IgD-negative memory B cell (primary cell): Measurements from ENCODE around the gene TMEM131L. TPM values are rescaled to one million over a fixed set of nuclear protein-coding genes. Genes with fewer than 3 reads are reported as not detected.
"Not testable (repeated sequence)": the region's sequence is repeated elsewhere in the genome, so short reads cannot be mapped to it uniquely, and the experiment has no call there.

ENCODE experiments used
- H3K27ac Mint-ChIP-seq, 3 donors: one replicate each; pipeline ENCODE4 v1.8.0; 2020 to 2022; ENCODE audit warnings: mild to moderate bottlenecking in 3 of 3, mixed read lengths in 3 of 3, moderate library complexity in 1 of 3
- H3K27me3 Mint-ChIP-seq: one replicate; pipeline ENCODE4 v1.8.0; 2021; ENCODE audit warnings: mixed read lengths
- H3K36me3 Mint-ChIP-seq: one replicate; pipeline ENCODE4 v1.8.0; 2020; ENCODE audit warnings: mild to moderate bottlenecking, mixed read lengths
- H3K4me1 Mint-ChIP-seq, 3 donors: one replicate each; pipeline ENCODE4 v1.8.0; 2020 to 2022; ENCODE audit warnings: mixed read lengths in 3 of 3, mild to moderate bottlenecking in 1 of 3
- H3K4me3 Mint-ChIP-seq, 4 donors: one replicate each; pipeline ENCODE4 v1.8.0; 2020 to 2022; ENCODE audit warnings: mild to moderate bottlenecking in 4 of 4, mixed read lengths in 4 of 4, moderate library complexity in 3 of 4
- H3K9me3 Mint-ChIP-seq, 3 donors: one replicate each; pipeline ENCODE4 v1.8.0; 2020 to 2021; ENCODE audit warnings: mixed read lengths in 3 of 3, mild to moderate bottlenecking in 1 of 3
- polyA plus RNA-seq: library from polyadenylated mRNA; unstranded; fragments of 300-500 nt; fragmentation: Illumina TruSeq; gene quantifications from one replicate; pipeline ENCODE4 v1.2.3, GENCODE V29; 2021

Gene TMEM131L
- polyA plus RNA-seq, 1 donor from 2014 or later = 48.4 TPM

DNA sequence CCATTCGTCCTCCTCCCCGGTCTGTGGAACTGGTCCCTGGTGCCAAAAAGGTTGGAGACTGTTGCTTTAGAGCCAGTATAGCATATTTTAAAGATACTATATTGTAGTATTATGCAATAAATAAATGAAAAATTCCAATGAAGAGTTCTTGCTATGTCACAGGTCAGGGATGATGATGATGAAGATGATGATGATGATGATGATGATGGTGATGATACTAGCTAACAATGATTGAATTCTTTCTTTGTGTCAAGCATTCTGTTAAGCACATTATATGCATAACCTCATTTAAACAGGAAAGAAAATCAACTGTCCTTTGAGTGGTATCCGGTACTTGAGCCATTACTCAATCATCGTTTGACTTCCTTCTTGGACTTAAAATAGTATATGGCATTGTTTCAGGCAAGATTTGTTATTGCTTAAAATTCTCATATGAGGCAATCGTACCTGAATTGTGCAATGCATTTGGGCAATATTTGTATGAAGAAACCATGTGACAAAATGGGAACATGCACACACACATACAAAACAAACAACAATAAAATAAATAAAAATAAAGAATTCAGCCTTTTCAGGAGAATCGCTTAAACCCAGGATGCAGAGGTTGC is 195.2 kb downstream of the TMEM131L start:
- H3K4me1 Mint-ChIP-seq = no peaks in the 10 kb centered on the region
- H3K27ac Mint-ChIP-seq = no peak overlapping the region
- no peaks in the 10 kb centered on the region for H3K27me3 Mint-ChIP-seq
- H3K9me3 Mint-ChIP-seq = peaks cover 0 to 8% (median 4%) of the 10 kb centered on the region in 3 donors
- H3K36me3 Mint-ChIP-seq = peaks cover 3% of the 10 kb centered on the region
- H3K4me3 Mint-ChIP-seq = no peak overlapping the region

GRCh38 chr4:153661908-153662307 is 195.7 kb downstream of the TMEM131L start:
- Mint-ChIP-seq H3K4me3 (no peak overlapping the region), H3K9me3 (peaks cover 0 to 8% (median 4%) of the 10 kb centered on the region in 3 donors), H3K27me3 (no peaks in the 10 kb centered on the region), H3K27ac (no peak overlapping the region), H3K36me3 (peaks cover 3% of the 10 kb centered on the region), H3K4me1 (no peaks in the 10 kb centered on the region)

GRCh38 chr4:153663667-153664066 is 197.5 kb downstream of the TMEM131L start:
- Mint-ChIP-seq H3K4me1 (no peaks in the 10 kb centered on the region), H3K27ac (no peak overlapping the region), H3K9me3 (peaks cover 0 to 8% (median 7%) of the 10 kb centered on the region in 3 donors), H3K4me3 (no peak overlapping the region), H3K27me3 (peaks cover 2% of the 10 kb centered on the region), H3K36me3 (peaks cover 3% of the 10 kb centered on the region)

- H3K27me3 Mint-ChIP-seq = peaks cover 10% of the 10 kb centered on the region
- not testable (repeated sequence) for H3K36me3 Mint-ChIP-seq, H3K9me3 Mint-ChIP-seq, H3K4me3 Mint-ChIP-seq, H3K4me1 Mint-ChIP-seq, H3K27ac Mint-ChIP-seq
Observed at GRCh38 chr4:153666505-153666904, 200.3 kb downstream of the TMEM131L start.

- H3K4me3 Mint-ChIP-seq = no peak overlapping the region
- peaks cover 11% of the 10 kb centered on the region for H3K27me3 Mint-ChIP-seq
- no peak overlapping the region for H3K27ac Mint-ChIP-seq
Observed at GRCh38 chr4:153668647-153669046, 202.5 kb downstream of the TMEM131L start.

GRCh38 chr4:153669838-153670237 is 203.7 kb downstream of the TMEM131L start:
- peaks cover 7 to 8% (median 7%) of the 10 kb centered on the region in 3 donors for H3K9me3 Mint-ChIP-seq
- H3K4me3 Mint-ChIP-seq = no peak overlapping the region
- peaks cover 5% of the 10 kb centered on the region for H3K36me3 Mint-ChIP-seq
- H3K27ac Mint-ChIP-seq = no peak overlapping the region
- no peaks in the 10 kb centered on the region for H3K4me1 Mint-ChIP-seq
- peaks cover 14% of the 10 kb centered on the region for H3K27me3 Mint-ChIP-seq

More at GRCh38 chr4:153668647-153669046, 202.5 kb downstream of the TMEM131L start:
- no peaks in the 10 kb centered on the region for H3K4me1 Mint-ChIP-seq
- H3K36me3 Mint-ChIP-seq = peaks cover 3% of the 10 kb centered on the region
- peaks cover 0 to 7% (median 5%) of the 10 kb centered on the region in 3 donors for H3K9me3 Mint-ChIP-seq

DNA sequence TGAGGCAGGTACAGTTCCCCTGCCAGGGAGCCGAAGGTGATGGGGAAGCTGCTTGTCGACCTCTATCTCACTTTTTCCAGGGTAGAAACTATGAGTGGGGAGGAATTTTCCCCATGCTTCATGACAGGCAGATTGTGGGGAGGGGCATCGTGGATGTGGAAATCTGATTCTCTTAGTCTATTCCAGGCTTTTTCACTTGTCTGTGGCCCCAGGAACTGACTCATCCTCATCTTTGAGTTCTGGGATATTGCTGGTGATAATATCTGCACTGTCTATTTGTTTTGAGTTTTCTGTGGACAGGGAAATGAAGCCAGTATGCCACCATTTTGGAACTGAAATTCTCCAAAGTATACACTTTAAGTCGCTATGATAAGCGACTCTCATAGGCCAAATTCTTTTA is 210.3 kb downstream of the TMEM131L start:
- H3K36me3 Mint-ChIP-seq = peaks cover 3% of the 10 kb centered on the region
- peaks cover 5% of the 10 kb centered on the region for H3K27me3 Mint-ChIP-seq
- no peak overlapping the region for H3K27ac Mint-ChIP-seq
- no peak overlapping the region for H3K4me3 Mint-ChIP-seq
- no peaks in the 10 kb centered on the region for H3K4me1 Mint-ChIP-seq
- peaks cover 6 to 20% (median 17%) of the 10 kb centered on the region in 3 donors for H3K9me3 Mint-ChIP-seq

DNA sequence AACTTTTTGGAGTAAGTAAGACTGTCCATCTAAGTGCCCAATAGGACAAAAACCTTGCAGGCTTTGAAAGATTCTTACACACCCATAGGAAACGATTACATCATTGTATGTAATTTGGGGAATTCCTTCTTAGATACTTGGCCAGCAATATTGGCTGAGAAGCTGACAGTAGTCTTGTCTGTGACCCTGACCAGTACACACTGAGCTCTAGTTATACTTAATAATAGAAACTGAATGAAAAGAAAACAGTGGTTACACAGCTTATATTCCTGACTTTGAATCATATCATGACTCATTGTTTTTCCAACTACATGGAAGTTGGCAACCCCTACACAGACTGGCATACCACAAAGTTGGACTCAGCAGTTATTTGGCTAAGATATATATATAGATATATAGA is 210.8 kb downstream of the TMEM131L start:
- peaks cover 6 to 20% (median 16%) of the 10 kb centered on the region in 3 donors for H3K9me3 Mint-ChIP-seq
- H3K36me3 Mint-ChIP-seq = peaks cover 3% of the 10 kb centered on the region
- peaks cover 4% of the 10 kb centered on the region for H3K27me3 Mint-ChIP-seq
- no peaks in the 10 kb centered on the region for H3K4me1 Mint-ChIP-seq
- no peak overlapping the region for H3K4me3 Mint-ChIP-seq
- H3K27ac Mint-ChIP-seq = no peak overlapping the region

DNA sequence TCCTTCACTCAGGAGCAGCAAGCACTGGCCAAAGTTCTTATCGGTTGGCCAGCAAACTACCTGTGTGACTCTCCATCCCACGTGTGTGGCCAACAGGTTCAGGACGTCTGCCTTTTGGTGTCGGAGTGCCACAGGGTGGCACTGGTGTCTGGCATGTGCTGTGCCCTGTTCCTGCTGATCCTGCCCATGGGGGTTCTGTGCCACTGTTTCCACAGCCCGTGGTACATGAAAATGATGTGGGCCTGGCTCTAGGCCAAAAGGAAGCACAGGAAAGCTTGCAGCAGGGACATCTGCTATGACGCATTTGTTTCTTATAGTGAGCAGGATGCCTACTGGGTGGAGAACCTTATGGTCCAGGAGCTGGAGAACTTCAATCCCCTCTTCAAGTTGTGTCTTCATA is 213.3 kb downstream of the TMEM131L start:
- Mint-ChIP-seq H3K4me3 (no peak overlapping the region), H3K27ac (no peak overlapping the region), H3K27me3 (peaks cover 7% of the 10 kb centered on the region), H3K36me3 (peaks cover 3% of the 10 kb centered on the region), H3K4me1 (peaks cover 0 to 5% (median 0%) of the 10 kb centered on the region in 3 donors), H3K9me3 (peaks cover 2 to 16% (median 15%) of the 10 kb centered on the region in 3 donors)

- peak overlapping the region; percentile 78 to 89 (median 83) for H3K4me3 Mint-ChIP-seq
- H3K4me1 Mint-ChIP-seq = peaks cover 2 to 10% (median 6%) of the 10 kb centered on the region in 3 donors
- H3K36me3 Mint-ChIP-seq = peaks cover 13% of the 10 kb centered on the region
- H3K27me3 Mint-ChIP-seq = peaks cover 6% of the 10 kb centered on the region
- peaks cover 2 to 15% (median 10%) of the 10 kb centered on the region in 3 donors for H3K9me3 Mint-ChIP-seq
- H3K27ac Mint-ChIP-seq = no peak overlapping the region
Observed at GRCh38 chr4:153683763-153684181, 217.6 kb downstream of the TMEM131L start.

GRCh38 chr4:153684182-153684970 is 218.2 kb downstream of the TMEM131L start, which contains the start of gene TLR2:
TSS of gene TLR2 (plus strand) at chr4:153684280. CDS start at chr4:153702908, 18,628 bp downstream.
- Mint-ChIP-seq H3K27ac (peak within 1 kb of the TSS in 2 of 3 donors; percentile 13 to 43), H3K9me3 (peaks cover 2 to 21% (median 16%) of the 10 kb centered on the region in 3 donors), H3K4me1 (peaks cover 2 to 10% (median 6%) of the 10 kb centered on the region in 3 donors), H3K36me3 (peaks cover 13% of the 10 kb centered on the region), H3K27me3 (peaks cover 6% of the 10 kb centered on the region), H3K4me3 (peak within 1 kb of the TSS; percentile 84 to 94 (median 92))

- H3K27ac Mint-ChIP-seq = peak overlapping the region in 2 of 3 donors; percentile 13 to 43
- H3K9me3 Mint-ChIP-seq = peaks cover 4 to 27% (median 21%) of the 10 kb centered on the region in 3 donors
- H3K27me3 Mint-ChIP-seq = peaks cover 6% of the 10 kb centered on the region
- H3K4me1 Mint-ChIP-seq = peaks cover 2 to 10% (median 6%) of the 10 kb centered on the region in 3 donors
- peak overlapping the region; percentile 84 to 94 (median 92) for H3K4me3 Mint-ChIP-seq
- peaks cover 13% of the 10 kb centered on the region for H3K36me3 Mint-ChIP-seq
Observed at GRCh38 chr4:153684971-153685371, 218.8 kb downstream of the TMEM131L start.
